ENCODE data around the gene ABHD5. TPM values are rescaled to one million over a fixed set of nuclear protein-coding genes. Genes with fewer than 3 reads are reported as not detected.

Gene ABHD5
- total and polyA plus RNA-seq, 10 of the 15 experiments (the other 5 are each of a cell fraction or from before 2014, with no cell fraction given): 5.5 to 24.4 (median 9.5) TPM

DNA sequence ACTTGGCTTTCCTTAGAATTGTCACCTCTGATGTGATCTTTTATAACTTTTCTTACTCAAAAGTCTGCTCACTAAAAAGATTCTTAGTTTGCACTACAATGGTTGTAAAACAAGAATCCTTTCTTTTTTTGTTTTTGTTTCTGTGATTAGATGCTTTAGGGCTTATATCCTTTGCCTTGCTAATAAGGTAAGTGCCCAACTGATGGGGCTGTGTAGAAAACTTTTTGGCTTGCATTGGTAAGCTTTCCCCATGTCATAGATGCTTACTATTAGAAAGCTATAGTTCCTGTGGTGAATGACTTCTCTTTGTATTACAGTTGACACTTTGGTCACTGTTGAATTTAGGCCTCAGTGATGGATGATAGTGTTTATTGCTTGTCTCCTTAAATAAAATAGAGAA, 5.1 kb downstream of the ABHD5 start (continued):
- no peak for TF ChIP-seq CREB1 (IDR thresholded peaks at IDR 0.05; ENCODE audit: low read depth)

DNA sequence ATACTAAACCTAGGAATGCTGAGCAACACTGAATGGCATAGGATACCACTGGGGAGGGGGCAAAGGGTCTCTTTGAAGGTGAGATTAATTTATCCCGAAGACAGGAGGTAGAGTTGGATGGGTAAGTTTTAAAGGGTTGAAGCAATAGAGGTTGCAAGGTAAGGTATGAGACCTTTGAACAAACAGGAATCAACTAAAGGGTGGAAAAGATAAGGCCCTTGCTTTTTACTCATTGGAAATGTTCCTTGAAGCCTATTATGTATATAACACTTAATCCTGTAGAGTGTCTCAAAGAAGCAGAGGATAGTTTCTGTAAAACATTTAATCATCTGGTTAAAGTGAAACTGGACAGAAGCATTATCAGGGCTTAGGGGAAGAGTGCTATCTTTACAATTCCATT, 5.7 kb downstream of the ABHD5 start:
- Histone ChIP-seq H3K9me3 (replicated peaks; ENCODE audit: control insufficient read depth, insufficient read depth, low read length) (no peaks in the 10 kb centered on the region), H3K27me3 (replicated peaks in 1 of 2; ENCODE audit: control insufficient read depth in 2 of 2, insufficient read depth in 2 of 2, low read length in 1 of 2) (no peaks in the 10 kb centered on the region), H3K4me2 (ENCODE audit: control insufficient read depth, insufficient read depth) (no peak overlapping the region; the same call in 1 of the 2 replicates), H3K4me1 (ENCODE audit: control insufficient read depth, insufficient read depth, low read length) (peaks cover 3% of the 10 kb centered on the region; the same call in 1 of the 2 replicates), H4K20me1 (ENCODE audit: control insufficient read depth, insufficient read depth) (no peaks in the 10 kb centered on the region), H2AFZ (ENCODE audit: control insufficient read depth, low read depth, low read length) (no peak overlapping the region), H3K4me3 (no peak overlapping the region), H3K36me3 (ENCODE audit: control insufficient read depth in 2 of 2, insufficient read depth in 2 of 2, low read length in 1 of 2) (no peaks in the 10 kb centered on the region; a peak in 1 of 4 replicates), H3K27ac (ENCODE audit: control insufficient read depth, insufficient read depth) (no peak overlapping the region), H3K9ac (ENCODE audit: control insufficient read depth, insufficient read depth, low read length) (no peak overlapping the region), H3K79me2 (ENCODE audit: control insufficient read depth, insufficient read depth, low read length) (peaks cover 4% of the 10 kb centered on the region)
- no TSS peak for BruUV-seq (replicated peaks)
- DNase-seq (ENCODE audit: low read depth, low spot score): no peak
- 100% methylated on average over 1 of the region's 1 CpG for WGBS (ENCODE audit: insufficient coverage, insufficient replicate concordance, low lambda C conversion rate, missing lambda C conversion rate)
- RAD21 ChIA-PET (ENCODE audit: unreplicated experiment): no interaction called here
- peak; percentile 15; the same call in 1 of the 3 replicates for ATAC-seq
- in situ Hi-C loops (cut with MboI): no loop called here
- SMC1A ChIA-PET (ENCODE audit: uncharacterized antibody, unreplicated experiment): interaction anchor here (0.5 to 2.2 kb wide), 5 partner anchors 8 to 484 kb away, joined by 3 to 4 read pairs (median 4); no protein-coding TSS in a partner anchor
- no peak for TF ChIP-seq POU2F2 (IDR thresholded peaks at IDR 0.05; ENCODE audit: borderline replicate concordance, low read depth, low read length)
- no peak for TF ChIP-seq ZNF274 (IDR thresholded peaks at IDR 0.05; ENCODE audit: insufficient read depth, insufficient read length)
- no peak for TF ChIP-seq NRF1 (conservative IDR thresholded peaks at IDR 0.05; ENCODE audit: low read depth, low read length)
- no peak for TF ChIP-seq CEBPB (IDR thresholded peaks at IDR 0.05; ENCODE audit: borderline replicate concordance in 1 of 2, low read depth in 2 of 2, low read length in 2 of 2)
- TF ChIP-seq POLR2AphosphoS5 (IDR thresholded peaks at IDR 0.05; ENCODE audit: low read length): no peak
- TF ChIP-seq CREM (IDR thresholded peaks at IDR 0.05; ENCODE audit: low read depth): no peak
- TF ChIP-seq MXI1 (IDR thresholded peaks at IDR 0.05; ENCODE audit: low read depth, low read length): no peak
- no peak for TF ChIP-seq CHD4 (IDR thresholded peaks at IDR 0.05)
- no peak for TF ChIP-seq IRF4 (IDR thresholded peaks at IDR 0.05; ENCODE audit: low read depth, low read length)
- TF ChIP-seq, protein P1, sequence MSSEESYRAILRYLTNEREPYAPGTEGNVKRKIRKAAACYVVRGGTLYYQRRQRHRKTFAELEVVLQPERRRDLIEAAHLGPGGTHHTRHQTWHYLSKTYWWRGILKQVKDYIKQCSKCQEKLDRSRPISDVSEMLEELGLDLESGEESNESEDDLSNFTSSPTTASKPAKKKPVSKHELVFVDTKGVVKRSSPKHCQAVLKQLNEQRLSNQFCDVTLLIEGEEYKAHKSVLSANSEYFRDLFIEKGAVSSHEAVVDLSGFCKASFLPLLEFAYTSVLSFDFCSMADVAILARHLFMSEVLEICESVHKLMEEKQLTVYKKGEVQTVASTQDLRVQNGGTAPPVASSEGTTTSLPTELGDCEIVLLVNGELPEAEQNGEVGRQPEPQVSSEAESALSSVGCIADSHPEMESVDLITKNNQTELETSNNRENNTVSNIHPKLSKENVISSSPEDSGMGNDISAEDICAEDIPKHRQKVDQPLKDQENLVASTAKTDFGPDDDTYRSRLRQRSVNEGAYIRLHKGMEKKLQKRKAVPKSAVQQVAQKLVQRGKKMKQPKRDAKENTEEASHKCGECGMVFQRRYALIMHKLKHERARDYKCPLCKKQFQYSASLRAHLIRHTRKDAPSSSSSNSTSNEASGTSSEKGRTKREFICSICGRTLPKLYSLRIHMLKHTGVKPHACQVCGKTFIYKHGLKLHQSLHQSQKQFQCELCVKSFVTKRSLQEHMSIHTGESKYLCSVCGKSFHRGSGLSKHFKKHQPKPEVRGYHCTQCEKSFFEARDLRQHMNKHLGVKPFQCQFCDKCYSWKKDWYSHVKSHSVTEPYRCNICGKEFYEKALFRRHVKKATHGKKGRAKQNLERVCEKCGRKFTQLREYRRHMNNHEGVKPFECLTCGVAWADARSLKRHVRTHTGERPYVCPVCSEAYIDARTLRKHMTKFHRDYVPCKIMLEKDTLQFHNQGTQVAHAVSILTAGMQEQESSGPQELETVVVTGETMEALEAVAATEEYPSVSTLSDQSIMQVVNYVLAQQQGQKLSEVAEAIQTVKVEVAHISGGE (CRISPR knock-in tag; IDR thresholded peaks at IDR 0.05): no peak
- no peak for TF ChIP-seq SIN3A (IDR thresholded peaks at IDR 0.05; ENCODE audit: low read depth, low read length)
- no peak for TF ChIP-seq YY1 (IDR thresholded peaks at IDR 0.05; ENCODE audit: low read depth, low read length)
- CTCF ChIA-PET: interaction anchor here (1.1 to 1.2 kb wide), 2 partner anchors 8 to 447 kb away, joined by 3 read pairs; no protein-coding TSS in a partner anchor
- POLR2A ChIA-PET: interaction anchor here (0.7 to 1.0 kb wide), 2 partner anchors 8 to 11 kb away, joined by 3 to 4 read pairs; no protein-coding TSS in a partner anchor
- intact Hi-C loops (cut with micrococcal nuclease; ENCODE audit: unreplicated experiment): no loop called here
- peak; percentile 23 for FAIRE-seq

Data from GM12878 (cell line).